SW 1271 (cell line): ENCODE measurements around the gene ZNF687.
"Not testable (repeated sequence)": the region's sequence is repeated elsewhere in the genome, so short reads cannot be mapped to it uniquely, and the experiment has no call there.

Experiments
- DNase-seq, 2 experiments: peaks; one replicate each; lab custom pipeline; 2025; lab: John Stamatoyannopoulos, UW

Gene ZNF687, protein sequence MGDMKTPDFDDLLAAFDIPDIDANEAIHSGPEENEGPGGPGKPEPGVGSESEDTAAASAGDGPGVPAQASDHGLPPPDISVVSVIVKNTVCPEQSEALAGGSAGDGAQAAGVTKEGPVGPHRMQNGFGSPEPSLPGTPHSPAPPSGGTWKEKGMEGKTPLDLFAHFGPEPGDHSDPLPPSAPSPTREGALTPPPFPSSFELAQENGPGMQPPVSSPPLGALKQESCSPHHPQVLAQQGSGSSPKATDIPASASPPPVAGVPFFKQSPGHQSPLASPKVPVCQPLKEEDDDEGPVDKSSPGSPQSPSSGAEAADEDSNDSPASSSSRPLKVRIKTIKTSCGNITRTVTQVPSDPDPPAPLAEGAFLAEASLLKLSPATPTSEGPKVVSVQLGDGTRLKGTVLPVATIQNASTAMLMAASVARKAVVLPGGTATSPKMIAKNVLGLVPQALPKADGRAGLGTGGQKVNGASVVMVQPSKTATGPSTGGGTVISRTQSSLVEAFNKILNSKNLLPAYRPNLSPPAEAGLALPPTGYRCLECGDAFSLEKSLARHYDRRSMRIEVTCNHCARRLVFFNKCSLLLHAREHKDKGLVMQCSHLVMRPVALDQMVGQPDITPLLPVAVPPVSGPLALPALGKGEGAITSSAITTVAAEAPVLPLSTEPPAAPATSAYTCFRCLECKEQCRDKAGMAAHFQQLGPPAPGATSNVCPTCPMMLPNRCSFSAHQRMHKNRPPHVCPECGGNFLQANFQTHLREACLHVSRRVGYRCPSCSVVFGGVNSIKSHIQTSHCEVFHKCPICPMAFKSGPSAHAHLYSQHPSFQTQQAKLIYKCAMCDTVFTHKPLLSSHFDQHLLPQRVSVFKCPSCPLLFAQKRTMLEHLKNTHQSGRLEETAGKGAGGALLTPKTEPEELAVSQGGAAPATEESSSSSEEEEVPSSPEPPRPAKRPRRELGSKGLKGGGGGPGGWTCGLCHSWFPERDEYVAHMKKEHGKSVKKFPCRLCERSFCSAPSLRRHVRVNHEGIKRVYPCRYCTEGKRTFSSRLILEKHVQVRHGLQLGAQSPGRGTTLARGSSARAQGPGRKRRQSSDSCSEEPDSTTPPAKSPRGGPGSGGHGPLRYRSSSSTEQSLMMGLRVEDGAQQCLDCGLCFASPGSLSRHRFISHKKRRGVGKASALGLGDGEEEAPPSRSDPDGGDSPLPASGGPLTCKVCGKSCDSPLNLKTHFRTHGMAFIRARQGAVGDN

DNA sequence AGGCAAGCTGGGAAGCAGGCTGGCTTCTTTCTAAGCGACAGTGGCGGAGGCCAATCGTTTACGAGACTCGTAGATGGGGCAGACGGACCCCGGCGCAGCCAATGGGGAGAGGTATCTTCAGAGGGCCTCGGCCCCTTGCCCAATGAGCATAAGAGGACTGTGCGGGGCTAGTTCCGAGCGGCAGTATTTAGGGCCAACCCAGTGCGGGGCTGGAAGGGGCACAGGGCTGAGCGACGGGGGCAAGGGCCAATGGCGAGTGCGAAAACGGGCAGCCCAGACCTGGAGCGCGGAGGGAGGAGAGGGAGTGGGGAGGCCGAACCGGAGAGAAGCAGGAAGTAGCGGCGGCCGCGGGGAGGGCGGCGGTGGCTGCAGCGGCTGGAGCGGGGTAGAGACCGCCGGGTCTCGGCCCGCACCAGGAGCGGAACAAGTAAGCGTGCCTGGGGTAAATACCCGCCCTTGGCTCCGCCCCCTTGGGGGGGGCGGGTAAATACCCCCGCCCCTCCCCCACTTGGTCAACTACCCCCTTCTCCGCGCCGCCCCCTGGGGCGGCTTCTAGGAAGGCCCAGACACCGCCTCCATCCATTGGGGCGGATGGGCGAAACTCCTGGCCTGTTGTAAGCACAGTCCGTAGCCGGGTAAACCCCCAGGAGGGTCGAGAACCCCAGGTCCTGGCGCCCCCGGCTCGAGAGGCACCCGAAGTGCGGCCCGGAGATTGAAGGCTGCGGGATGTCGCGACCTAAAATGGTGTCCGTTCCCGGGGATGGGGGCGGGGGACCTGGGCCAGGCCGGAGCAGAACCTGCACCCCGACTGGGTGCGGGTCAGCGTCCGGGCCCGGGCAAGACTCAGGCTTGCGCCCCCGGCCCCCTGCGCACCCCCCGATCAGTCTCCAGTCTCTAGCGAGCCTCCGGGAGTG is at the start of gene ZNF687:
ZNF687 (plus strand) TSS at position 331 of the 914 bp plus-strand sequence. CDS start 3,993 bp downstream, outside the sequence.
- DNase-seq: peak; percentile 97

DNA sequence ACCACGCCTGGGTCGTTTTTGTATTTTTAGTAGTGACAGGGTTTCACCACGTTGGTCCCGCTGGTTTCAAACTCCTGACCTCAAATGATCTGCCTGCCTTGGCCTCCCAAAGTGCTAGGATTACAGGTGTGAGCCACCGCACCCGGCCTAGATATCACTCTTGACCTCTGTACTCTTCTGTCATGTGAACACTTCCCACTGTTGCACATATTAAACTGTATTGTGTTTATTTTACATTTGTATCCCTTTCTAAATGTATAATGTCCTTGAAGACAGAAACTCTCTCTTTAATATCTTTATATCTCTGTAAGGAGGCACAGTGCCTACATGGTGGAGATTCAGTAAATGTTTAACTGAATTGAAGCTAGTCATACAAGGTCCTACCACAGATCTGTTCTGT is 46.9 kb upstream of the ZNF687 start:
- DNase-seq: no peak

DNA sequence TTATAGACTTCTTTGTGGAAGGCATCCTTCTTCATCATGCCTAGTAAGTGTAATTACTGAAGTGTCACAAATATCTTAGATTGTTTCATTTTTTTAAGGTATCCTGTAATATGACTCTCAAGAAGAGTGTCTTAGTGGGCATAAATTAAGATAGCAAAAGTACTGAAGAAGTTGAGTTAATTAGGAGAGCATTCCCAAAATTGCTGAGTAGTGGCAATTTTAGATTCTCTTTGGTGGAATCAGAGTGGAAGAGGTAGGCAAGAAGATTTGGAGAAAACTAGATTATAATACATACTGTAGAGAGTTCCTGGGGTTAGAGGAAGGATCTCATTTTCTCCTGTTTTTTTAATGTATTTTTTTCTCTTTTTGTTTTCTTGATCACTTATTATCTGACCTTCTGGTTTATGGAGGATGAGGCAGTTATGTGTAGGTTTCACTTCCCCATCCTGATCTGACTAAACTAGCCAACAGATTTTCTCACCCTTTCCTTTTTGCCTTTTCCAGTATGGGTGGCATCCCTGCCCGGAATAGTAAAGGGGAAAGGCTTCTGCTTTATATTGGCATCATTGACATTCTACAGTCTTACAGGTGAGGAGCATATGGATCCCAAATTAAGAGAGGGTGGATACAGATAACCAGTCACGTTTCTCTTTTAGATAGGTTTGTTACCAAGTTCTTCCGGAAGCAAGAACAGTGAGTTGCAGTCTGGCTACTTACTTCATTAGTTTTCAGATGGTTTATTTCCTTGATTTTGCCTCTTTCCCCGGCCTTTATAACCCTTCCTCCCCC is 44.2 kb upstream of the ZNF687 start:
- no peak for DNase-seq

DNA sequence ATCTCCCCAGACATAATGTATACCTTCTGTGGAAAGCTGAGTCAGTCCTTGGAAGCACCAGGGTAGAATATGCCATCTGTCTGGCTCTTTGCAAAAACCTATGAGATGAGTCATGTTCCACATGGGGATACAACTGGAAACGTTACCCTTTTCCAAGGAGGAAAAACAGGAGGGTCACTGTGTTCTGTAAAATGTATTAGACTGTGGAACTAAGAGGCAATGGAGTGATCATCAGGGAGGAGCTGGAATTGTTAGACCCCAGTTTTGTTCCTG is 43.7 kb upstream of the ZNF687 start:
- no peak for DNase-seq

DNA sequence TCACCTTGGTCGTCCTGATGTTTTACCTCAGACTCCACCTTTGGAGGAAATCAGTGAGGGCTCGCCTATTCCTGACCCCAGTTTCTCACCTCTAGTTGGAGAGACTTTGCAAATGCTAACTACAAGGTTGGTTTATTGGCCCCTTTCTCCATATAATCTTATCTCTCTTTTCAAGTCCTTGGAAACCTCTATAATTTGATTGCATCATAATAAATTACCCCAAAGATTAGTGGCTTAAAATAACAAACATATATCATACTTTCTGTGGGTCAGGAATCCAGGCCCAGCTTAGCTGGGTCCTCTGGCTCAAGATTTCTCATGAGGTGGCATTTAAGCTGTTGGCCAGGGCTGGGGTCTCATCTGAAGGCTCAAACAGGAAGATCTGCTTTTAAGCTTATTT is 39.7 kb upstream of the ZNF687 start:
- DNase-seq: no peak

DNA sequence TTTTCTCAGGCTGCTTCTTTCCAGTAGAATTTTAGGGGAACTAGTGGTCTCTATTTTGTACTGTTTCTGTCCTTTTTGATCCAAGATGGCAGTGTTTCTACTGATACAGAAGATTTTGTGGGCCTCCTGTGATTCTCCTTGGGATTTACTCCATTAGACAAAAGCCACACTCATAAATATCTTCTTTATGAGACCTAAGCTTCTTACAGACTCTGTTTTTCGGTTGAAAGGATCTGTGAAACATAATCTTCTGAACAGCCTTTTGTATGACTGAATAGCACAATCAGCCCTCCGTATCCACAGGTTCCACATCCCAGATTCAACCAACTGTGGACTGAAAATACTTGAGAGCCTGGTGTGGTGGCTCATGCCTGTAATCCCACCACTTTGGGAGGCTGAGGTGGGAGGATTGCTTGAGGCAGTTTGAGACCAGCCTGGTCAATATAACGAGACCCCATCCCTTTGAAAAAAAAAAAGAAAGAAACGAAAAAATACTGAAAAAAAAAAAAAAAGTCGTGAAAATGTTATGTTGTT is 38.3 kb upstream of the ZNF687 start:
- DNase-seq: no peak

DNA sequence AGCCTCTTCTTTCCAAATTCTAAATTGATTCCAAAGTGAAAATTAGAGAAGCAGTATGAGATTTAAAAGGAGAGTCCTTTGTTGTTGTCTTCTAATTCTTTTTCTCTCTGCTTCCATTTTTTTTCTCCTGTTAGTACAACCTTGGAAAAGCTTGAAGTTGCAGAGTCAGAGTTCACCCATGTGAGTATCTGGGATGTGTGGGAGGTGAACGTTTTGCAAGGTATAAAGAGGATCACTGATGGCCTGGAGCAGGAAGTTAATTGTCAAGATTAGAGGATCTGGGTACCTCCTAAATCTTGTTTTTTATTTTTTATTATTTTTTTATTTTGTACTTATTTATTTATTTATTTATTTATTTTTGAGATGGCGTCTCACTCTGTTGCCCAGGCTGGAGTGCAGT is 35.3 kb upstream of the ZNF687 start:
- DNase-seq: no peak

DNA sequence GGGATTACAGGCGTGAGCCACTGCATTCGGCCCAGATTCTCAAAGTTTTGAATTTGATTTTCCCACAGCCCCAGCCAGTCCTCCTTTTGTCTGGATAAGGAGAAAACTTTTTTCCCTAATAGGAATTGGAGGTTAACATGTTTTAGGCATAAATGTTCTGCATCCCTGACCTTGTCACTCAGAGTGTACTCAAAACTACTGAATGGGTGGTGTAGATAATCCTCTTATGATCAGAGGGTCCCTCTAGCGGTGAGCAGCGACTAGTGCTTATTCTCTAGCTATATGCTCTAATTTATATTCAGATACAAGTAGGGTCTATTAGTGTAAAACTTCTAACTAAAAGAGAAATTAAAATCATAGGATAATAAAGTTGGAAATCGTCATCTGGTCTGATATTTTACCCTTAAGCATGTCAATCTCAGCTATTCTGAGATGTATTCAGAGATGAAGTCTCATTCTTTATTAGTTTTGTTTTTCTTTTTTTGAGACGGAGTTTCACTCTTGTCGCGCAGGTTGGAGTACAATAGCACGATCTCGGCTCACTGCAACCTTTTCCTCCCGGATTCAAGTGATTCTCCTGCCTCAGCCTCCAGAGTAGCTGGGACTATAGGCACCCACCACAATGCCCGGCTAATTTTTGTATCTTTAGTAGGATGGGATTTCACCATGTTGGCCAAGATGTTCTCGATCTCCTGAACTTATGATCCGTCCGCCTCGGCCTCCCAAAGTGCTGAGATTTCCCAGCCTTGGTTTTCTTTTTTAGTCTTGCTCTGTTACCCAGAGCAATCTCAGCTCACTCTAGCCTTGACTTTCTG is 30.2 kb upstream of the ZNF687 start:
- peak; percentile 5 to 82 for DNase-seq

DNA sequence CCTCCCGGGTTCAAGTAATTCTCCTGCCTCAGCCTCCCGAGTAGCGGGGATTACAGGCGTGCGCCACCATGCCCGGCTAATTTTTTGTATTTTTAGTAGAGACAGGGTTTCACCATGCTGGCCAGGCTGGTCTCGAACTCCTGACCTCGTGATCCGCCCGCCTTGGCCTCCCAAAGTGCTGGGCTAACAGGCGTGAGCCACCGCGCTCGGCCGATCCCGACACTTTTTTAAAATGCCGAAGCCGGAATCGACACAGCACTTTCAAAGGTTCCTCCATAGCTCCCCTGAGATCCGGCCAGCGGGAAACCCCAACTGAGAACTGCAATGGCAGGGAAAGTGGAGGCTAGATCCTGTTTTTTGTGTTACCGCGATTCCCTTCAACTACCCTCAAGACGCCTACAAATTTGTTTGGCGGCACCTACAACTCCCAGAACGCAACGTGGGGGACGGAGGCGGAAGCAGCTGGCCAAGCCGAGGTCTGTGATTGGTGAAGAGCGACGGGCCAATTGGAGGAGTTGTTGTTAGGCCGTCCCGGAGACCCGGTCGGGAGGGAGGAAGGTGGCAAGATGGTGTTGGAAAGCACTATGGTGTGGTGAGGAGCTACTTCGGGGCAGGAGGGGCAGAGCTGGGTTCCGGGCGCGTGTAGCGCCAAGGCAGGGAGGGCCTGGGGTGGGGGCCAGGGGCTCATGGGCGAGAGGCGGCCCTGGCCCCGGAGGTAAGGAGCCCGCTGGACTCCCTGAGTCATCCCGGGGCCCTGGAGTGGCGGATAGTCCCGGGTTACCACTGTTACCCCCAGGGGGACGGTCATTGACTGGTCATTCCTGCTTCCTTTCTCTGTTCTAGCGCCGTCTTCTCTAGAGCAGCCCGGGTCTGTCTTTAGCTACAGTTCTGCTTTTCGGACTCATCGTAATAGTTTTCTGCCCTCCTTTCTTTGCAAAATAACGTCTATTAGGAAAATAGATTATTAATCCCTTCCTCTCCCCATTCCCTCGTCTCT is 27.6 kb upstream of the ZNF687 start, which contains the start of gene PSMD4:
PSMD4 (plus strand) TSS at position 518 of the 997 bp plus-strand sequence; CDS start at position 567, 49 bp downstream.
- peak; percentile 70 to 90 for DNase-seq

DNA sequence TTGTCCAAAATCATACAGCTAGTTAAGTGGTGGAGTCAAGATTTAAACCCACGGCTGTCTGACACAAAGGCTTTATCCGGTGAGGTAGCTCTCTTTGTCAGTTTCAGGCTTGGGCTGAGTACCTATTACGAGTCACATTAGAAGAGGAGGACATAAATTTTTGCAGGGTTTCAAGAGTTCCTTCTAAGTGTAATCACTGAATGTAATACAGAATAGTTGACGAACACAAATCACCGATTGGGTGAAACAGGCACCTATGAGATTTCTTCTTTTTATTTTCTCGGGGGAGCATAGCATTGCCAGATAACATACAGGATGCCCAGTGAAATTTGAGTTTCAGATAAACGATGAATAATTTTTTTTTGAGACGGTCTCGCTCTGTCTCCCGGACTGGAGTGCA is 26.7 kb upstream of the ZNF687 start:
- DNase-seq: no peak

DNA sequence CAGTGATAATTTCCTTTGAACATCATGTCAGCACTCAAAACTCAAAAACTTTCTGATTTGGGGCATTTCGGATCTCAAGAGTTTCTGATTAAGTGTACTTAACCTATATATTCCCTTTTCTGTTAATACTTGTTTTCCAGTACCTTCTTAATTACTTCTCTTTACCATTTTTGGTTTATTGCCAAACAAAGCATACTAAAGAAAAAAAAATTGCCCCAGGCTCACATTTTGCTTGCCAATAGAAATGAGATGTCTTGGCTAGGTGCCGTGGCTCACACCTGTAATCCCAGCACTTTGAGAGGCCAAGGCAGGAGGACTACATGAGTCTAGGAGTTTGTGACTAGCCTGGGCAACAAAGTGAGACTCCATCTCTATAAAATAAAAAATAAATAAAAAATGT is 22.7 kb upstream of the ZNF687 start:
- no peak for DNase-seq

DNA sequence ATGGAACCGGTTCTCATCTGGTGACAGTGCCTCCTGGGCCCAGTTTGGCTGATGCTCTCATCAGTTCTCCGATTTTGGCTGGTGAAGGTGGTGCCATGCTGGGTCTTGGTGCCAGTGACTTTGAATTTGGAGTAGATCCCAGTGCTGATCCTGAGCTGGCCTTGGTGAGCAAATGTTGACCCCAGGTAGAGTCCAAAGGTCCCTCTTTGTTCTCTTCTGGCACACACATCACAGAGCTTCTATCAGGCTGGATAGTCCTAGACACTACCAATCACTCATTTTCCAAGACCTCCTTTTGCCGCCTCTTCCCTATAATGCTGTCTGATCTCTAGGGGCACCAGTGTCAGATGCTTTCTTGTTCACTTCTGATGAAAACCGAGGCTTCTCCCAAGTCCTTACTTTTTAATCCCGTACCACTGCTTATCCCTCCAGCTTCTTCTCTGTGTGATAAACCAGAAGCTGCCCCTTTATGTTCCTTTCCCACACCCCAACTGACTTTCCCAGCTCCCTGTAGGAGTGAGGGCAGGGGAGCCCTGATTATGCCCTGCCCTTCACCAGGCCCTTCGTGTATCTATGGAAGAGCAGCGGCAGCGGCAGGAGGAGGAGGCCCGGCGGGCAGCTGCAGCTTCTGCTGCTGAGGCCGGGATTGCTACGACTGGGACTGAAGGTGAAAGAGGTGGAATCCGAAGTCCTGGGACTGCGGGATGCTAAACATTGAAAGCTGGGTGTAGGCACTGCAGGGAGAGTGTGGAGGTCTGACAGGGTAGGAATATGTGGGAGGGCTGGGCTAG is 16.5 kb upstream of the ZNF687 start:
- DNase-seq: no peak

DNA sequence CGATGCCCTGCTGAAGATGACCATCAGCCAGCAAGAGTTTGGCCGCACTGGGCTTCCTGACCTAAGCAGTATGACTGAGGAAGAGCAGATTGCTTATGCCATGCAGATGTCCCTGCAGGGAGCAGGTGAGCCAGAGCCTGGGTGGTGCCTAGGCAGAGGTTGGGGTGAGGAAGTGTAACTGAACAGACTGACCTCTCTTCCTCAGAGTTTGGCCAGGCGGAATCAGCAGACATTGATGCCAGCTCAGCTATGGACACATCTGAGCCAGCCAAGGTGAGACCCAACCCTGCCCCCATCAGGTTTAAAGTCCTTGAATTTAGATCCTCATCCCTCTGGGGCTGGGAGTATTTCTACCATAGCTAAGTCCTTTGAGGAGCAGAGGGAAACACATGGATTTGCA is 15.8 kb upstream of the ZNF687 start:
- DNase-seq: no peak

DNA sequence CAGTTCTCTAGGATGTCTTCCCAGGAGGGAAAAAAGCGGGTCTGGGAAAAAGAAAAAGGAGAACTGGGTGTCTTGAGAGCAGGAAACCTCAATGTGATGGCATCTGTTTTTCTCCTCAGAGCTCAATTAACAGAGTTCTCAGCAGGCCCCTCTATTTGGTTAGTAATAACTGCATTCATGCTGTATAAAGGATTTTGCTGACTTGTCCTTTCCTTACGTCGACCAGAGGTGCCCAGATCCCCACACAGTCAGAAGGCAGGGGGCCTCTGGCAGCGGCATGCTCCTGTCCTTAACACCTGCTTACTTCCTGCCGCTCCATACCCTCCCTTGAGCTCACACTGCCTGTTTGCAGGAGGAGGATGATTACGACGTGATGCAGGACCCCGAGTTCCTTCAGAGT is 15.3 kb upstream of the ZNF687 start:
- no peak for DNase-seq

DNA sequence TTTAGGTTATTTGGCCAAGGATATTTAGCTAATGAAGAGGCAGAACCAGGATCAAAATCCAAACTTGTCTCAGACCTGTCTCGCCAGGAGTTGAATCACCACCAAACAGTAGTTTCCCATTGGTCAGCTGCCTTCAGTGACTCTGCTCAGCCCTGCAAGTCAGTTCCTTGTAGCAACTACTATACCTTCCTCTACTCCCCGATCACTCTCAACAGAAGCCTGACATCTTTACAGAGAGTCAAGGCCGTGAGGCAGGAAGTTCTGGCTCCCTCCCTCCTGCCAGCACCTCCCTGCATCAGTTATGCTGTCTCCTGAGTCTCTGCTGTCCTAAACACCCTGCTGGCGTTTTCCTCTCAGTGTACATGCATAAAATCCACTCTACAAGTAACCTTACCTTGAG is 14.3 kb upstream of the ZNF687 start:
- DNase-seq: no peak

DNA sequence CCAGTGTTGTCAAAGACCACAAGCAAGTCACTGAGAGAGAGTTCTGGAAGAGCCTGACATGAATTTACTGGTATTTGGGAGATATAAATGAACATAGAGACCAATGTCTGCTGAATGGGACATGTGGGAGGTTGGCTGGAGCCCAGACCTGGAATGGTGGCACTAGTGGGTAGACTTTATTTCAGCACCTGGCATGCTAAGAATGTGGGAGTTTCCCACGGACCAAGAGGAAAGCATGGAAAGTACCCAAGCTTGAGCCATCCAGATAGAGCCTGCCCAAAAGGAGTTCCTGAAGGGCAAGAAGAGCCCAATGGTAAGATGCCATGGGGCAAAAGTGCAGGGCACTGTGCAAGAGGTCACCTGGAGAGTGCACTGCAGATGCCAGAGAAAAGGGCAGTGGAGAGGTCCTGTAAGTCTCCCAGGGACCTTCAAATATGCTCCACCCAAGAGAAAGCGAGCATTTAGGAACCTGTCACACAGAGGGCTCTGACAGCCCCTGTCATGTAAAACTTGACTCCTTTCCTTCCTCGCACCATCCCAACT is 8.1 kb upstream of the ZNF687 start:
- DNase-seq: no peak

DNA sequence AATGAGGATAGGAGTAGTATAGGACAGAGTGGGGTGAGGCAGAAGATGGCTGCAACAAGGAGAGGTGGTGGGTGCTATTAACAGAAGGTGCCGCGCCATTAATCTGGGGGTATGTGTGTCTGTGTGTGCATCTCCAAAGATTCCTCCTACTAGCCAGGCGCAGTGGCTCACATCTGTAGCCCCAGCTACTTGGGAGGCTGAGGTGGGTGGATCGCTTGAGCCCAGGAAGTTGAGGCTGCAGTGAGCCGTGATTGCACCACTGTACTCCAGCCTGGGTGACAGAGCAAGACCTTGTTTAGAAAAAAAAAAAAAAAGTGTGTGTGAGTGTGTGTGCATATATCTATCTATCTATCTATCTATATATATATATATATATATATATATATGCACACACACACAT is 6.8 kb upstream of the ZNF687 start:
- DNase-seq: not testable (repeated sequence)
